Lung (tissue), 12 donors: ENCODE measurements around the gene SKAP2. TPM values are rescaled to one million over a fixed set of nuclear protein-coding genes. Genes with fewer than 3 reads are reported as not detected.
A peak's percentile ranks its signal among the peaks of the same experiment; 100 is the strongest.

Source experiments
- ATAC-seq: fragments of 200-7000 bp; cut with Tn5 transposase; one replicate; pipeline ENCODE4 v1.9.1; 2020; ENCODE audit warnings: moderate number of reproducible peaks; ENCODE audit not compliant: insufficient read depth, low FRiP score
- DNase-seq, 3 donors: peaks; one replicate each; pipeline ENCODE4 v3.0.0-alpha.2; 2013 to 2017
- H3K27ac ChIP-seq, 2 donors: one replicate each; pipeline ENCODE4 v1.5.1; 2013; ENCODE audit warnings: mild to moderate bottlenecking in 2 of 2, moderate library complexity in 2 of 2, control low read depth in 1 of 2, inconsistent platforms in 1 of 2, low read depth in 1 of 2, low read length in 1 of 2
- H3K27me3 ChIP-seq, 3 donors: one replicate each; pipeline ENCODE4 v1.5.1; 2013; ENCODE audit warnings: low read length in 2 of 3; ENCODE audit not compliant: control insufficient read depth in 3 of 3, insufficient read depth in 3 of 3
- H3K36me3 ChIP-seq, 4 donors: one replicate each; pipeline ENCODE4 v1.5.1; 2013; ENCODE audit warnings: low read length in 4 of 4, mild to moderate bottlenecking in 1 of 4, moderate library complexity in 1 of 4; ENCODE audit not compliant: control insufficient read depth in 4 of 4, insufficient read depth in 4 of 4
- H3K4me1 ChIP-seq, 5 donors: one replicate each; pipeline ENCODE4 v1.5.1; 2013; ENCODE audit warnings: low read length in 5 of 5, mild to moderate bottlenecking in 2 of 5, moderate library complexity in 1 of 5; ENCODE audit not compliant: control insufficient read depth in 5 of 5, insufficient read depth in 5 of 5
- H3K4me3 ChIP-seq: one replicate; pipeline ENCODE4 v1.5.1; 2013; ENCODE audit warnings: mild to moderate bottlenecking, control low read depth, moderate library complexity
- H3K9ac ChIP-seq, 2 donors: one replicate each; pipeline ENCODE4 v1.5.1; 2013; ENCODE audit warnings: low read length in 2 of 2, control low read depth in 1 of 2; ENCODE audit not compliant: insufficient read depth in 1 of 2
- H3K9me3 ChIP-seq, 4 donors: one replicate each; pipeline ENCODE4 v1.5.1; 2013; ENCODE audit warnings: low read length in 3 of 4, mild to moderate bottlenecking in 1 of 4, moderate library complexity in 1 of 4; ENCODE audit not compliant: control insufficient read depth in 4 of 4, insufficient read depth in 3 of 4
- WGBS, 2 donors: extraction: QIAGEN DNeasy Blood & Tissue Kit; methylation state at CpG; one replicate each; pipeline ENCODE4 v1.1.7; 2013; 5-methylcytosine and 5-hydroxymethylcytosine counted together
- polyA plus RNA-seq, 2 donors: library from polyadenylated mRNA; stranded (reverse); fragments of 200-250 nt; gene quantifications; one replicate each; pipeline ENCODE4 v1.2.1, GENCODE V29; 2013
- total RNA-seq, 2 donors: library from RNA; depleted of rRNA in 1 of 2; stranded (reverse); fragments of >200 nt in 1 of 2; gene quantifications; one replicate each; pipeline ENCODE4 v1.2.1, GENCODE V29; 2014 to 2021
- TF ChIP-seq, protein P1 (sequence below): IDR thresholded peaks from 2 replicates; pipeline ENCODE4 v1.5.1; 2012; ENCODE audit warnings: mild to moderate bottlenecking; ENCODE audit errors: control extremely low read depth, extremely low read depth
- donor health status: control.
- donor health status: control.
- donor health status: Bipolar disorder and iron deficiency.
- donor health status: healthy.
- donor health status: DM: yes; HTN: yes; CAD: no.

The SKAP2 gene
- total and polyA plus RNA-seq, 4 donors = 9.2 to 40.1 (median 35.8) TPM

DNA sequence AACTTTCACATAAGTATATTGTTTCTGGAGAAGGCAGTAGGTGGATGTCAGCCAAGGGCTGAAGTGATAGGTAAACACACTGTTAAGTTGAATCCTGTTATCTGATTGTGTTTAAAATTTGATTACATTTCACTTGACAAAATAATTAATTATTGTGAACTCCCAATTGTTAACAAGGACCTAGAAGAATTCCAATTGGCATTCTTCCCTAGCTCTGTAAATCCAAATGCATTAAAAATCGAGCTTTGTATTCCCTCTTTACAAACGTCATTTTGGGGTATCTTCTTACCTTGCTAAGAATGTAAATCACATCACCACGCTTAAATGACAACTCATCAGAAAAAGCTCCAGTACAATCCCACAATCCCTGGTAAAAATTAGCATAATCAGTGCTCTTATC, 179.9 kb downstream of the SKAP2 start:
- H3K27ac ChIP-seq = no peak overlapping the region
- 45 to 69% methylated on average over 3 of the region's 3 CpGs for WGBS, 2 donors
- H3K27me3 ChIP-seq = peaks cover 0 to 14% (median 0%) of the 10 kb centered on the region in 3 donors
- no peaks in the 10 kb centered on the region for H3K36me3 ChIP-seq
- peaks cover 0 to 77% (median 12%) of the 10 kb centered on the region in 5 donors for H3K4me1 ChIP-seq
- H3K9me3 ChIP-seq = no peaks in the 10 kb centered on the region
- ATAC-seq = no peak
- H3K4me3 ChIP-seq = no peak overlapping the region
- TF ChIP-seq, protein P1, sequence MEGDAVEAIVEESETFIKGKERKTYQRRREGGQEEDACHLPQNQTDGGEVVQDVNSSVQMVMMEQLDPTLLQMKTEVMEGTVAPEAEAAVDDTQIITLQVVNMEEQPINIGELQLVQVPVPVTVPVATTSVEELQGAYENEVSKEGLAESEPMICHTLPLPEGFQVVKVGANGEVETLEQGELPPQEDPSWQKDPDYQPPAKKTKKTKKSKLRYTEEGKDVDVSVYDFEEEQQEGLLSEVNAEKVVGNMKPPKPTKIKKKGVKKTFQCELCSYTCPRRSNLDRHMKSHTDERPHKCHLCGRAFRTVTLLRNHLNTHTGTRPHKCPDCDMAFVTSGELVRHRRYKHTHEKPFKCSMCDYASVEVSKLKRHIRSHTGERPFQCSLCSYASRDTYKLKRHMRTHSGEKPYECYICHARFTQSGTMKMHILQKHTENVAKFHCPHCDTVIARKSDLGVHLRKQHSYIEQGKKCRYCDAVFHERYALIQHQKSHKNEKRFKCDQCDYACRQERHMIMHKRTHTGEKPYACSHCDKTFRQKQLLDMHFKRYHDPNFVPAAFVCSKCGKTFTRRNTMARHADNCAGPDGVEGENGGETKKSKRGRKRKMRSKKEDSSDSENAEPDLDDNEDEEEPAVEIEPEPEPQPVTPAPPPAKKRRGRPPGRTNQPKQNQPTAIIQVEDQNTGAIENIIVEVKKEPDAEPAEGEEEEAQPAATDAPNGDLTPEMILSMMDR = no peak
- DNase-seq = peak in 2 of 3 donors; percentile 68 to 79
- H3K9ac ChIP-seq = peak overlapping the region in 1 of 2 donors; percentile 70

DNA sequence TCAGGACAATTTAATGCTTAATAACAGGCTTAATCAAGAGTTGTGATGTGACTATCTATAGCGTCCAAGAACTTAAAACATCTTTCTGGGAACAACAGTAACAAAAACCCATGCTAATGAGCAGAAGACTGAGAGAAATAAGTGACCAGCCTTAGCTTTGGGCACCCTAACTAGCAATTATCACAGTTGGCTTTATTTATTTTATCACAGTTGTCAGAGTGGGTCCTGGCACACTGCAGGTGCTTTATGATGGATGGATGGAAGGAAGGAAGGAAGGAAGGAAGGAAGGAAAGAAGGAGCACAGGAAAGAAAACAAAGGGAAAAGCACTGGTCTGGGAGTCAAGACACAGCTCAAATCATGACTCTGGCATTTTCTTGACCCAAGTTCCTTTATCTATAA, 181.1 kb downstream of the SKAP2 start:
- ATAC-seq (no peak), DNase-seq (peak in 2 of 3 donors; percentile 26 to 40)
- Histone ChIP-seq H3K9ac (no peak overlapping the region), H3K36me3 (no peaks in the 10 kb centered on the region), H3K9me3 (no peaks in the 10 kb centered on the region), H3K27ac (no peak overlapping the region), H3K4me3 (no peak overlapping the region), H3K27me3 (peaks cover 0 to 14% (median 0%) of the 10 kb centered on the region in 3 donors), H3K4me1 (peaks cover 0 to 66% (median 11%) of the 10 kb centered on the region in 5 donors)
- TF ChIP-seq, protein P1 = no peak
- WGBS, 2 donors = 88 to 91% methylated on average over 1 of the region's 1 CpG

DNA sequence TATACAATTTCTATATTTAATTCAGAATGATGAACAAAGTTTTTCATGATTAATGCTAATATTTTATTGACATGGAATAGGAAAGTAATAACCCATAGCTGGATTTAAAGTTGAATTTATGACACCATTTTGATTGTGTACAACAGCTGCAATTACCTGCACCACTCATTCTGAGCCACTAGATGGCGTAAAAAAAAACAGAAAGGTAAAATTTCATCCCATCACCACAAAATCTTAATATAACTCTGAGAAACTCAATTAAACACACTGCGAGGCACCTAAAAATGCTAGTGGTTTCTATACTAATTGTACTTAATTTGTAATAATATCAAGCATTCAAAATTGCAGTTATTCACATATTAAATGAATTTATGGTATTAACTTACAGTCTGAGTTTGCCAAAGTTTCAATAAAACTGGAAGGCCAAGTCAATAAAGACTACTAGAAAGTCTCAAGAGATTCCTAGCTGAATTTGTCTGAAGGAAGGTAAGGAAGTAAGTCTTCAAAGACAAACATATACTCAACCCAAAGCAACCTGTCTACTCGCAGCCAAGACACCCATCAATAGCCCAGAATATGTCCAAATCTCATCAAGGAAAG, 182.5 kb downstream of the SKAP2 start:
- peak in 2 of 3 donors; percentile 67 for DNase-seq
- ATAC-seq = no peak
- TF ChIP-seq, protein P1 = peak; percentile 49
- peaks cover 0 to 52% (median 5%) of the 10 kb centered on the region in 5 donors for H3K4me1 ChIP-seq
- H3K36me3 ChIP-seq = no peaks in the 10 kb centered on the region
- 36 to 59% methylated on average over 3 of the region's 3 CpGs for WGBS, 2 donors
- no peak overlapping the region for H3K27ac ChIP-seq
- H3K9me3 ChIP-seq = no peaks in the 10 kb centered on the region
- no peak overlapping the region for H3K4me3 ChIP-seq
- H3K9ac ChIP-seq = no peak overlapping the region
- H3K27me3 ChIP-seq = peaks cover 0 to 9% (median 0%) of the 10 kb centered on the region in 3 donors
